ENCODE results near the gene KRTAP12-3. TPM values are rescaled to one million over a fixed set of nuclear protein-coding genes. Genes with fewer than 3 reads are reported as not detected.

KRTAP12-3 gene
- polyA plus RNA-seq, 1 of the 3 experiments (the other 2 are of a cell fraction): not detected

GRCh38 chr21:44654576-44655175, 3.1 kb upstream of the KRTAP12-3 start, which contains the start of gene KRTAP12-4:
Gene KRTAP12-4 (minus strand): TSS chr21:44654659. CDS start chr21:44654614, 45 bp downstream.
- Histone ChIP-seq H3K9ac (no peak within 1 kb of the TSS), H3K4me2 (no peak within 1 kb of the TSS), H3K27ac (ENCODE audit: low read depth in 2 of 2, low read length in 1 of 2) (no peak within 1 kb of the TSS), H3K36me3 (replicated peaks in 1 of 2; ENCODE audit: control insufficient read depth in 1 of 2, insufficient read depth in 2 of 2, low read length in 1 of 2) (no peaks in the 10 kb centered on the region), H3K79me2 (ENCODE audit: insufficient read depth) (no peaks in the 10 kb centered on the region), H4K20me1 (ENCODE audit: insufficient read depth) (no peaks in the 10 kb centered on the region), H3K9me2 (no peaks in the 10 kb centered on the region), H3K27me3 (ENCODE audit: insufficient read depth) (peaks cover 33% of the 10 kb centered on the region), H3K9me3 (no peaks in the 10 kb centered on the region), H3K4me3 (ENCODE audit: low read depth in 2 of 2, low read length in 1 of 2) (no peak within 1 kb of the TSS), H3F3A (replicated peaks; ENCODE audit: insufficient read depth) (no peaks in the 10 kb centered on the region), H3K4me1 (ENCODE audit: control insufficient read depth in 1 of 2, insufficient read depth in 2 of 2, low read depth in 1 of 2, low read length in 1 of 2) (no peaks in the 10 kb centered on the region), H2AFZ (ENCODE audit: low read depth) (no peak within 1 kb of the TSS)
- DNase-seq: no peak
- TF ChIP-seq GABPA (IDR thresholded peaks at IDR 0.05; ENCODE audit: low read depth) (no peak), SIN3A (IDR thresholded peaks at IDR 0.05; ENCODE audit: borderline replicate concordance, low read depth, low read length) (no peak), POLR2AphosphoS5 (IDR thresholded peaks at IDR 0.05; ENCODE audit: low read depth, low read length) (no peak), FOXJ3 (CRISPR knock-in tag; IDR thresholded peaks at IDR 0.05) (no peak), GATA2 (CRISPR knock-in tag; IDR thresholded peaks at IDR 0.05) (no peak), IRF3 (IDR thresholded peaks at IDR 0.05; ENCODE audit: low read depth, low read length) (no peak), RFX5 (IDR thresholded peaks at IDR 0.05; ENCODE audit: low read length) (no peak)
- CTCF ChIA-PET: no interaction called here
- 4% methylated on average over 7 of the region's 9 CpGs for WGBS (ENCODE audit: low lambda C conversion rate)
- POLR2A ChIA-PET: interaction anchor here (1.1 kb wide), 1 partner anchor 31 kb away, joined by 3 read pairs; no protein-coding TSS in a partner anchor

- Histone ChIP-seq H3K27ac (ENCODE audit: low read depth in 2 of 2, low read length in 1 of 2) (no peak overlapping the region), H3K9ac (no peak overlapping the region), H3K4me1 (ENCODE audit: control insufficient read depth in 1 of 2, insufficient read depth in 2 of 2, low read depth in 1 of 2, low read length in 1 of 2) (no peaks in the 10 kb centered on the region), H3K79me2 (ENCODE audit: insufficient read depth) (no peaks in the 10 kb centered on the region), H3K4me2 (no peak overlapping the region), H3K36me3 (replicated peaks in 1 of 2; ENCODE audit: control insufficient read depth in 1 of 2, insufficient read depth in 2 of 2, low read length in 1 of 2) (no peaks in the 10 kb centered on the region), H3K27me3 (ENCODE audit: insufficient read depth) (peaks cover 27% of the 10 kb centered on the region; the same call in 1 of the 2 replicates), H3K9me3 (no peaks in the 10 kb centered on the region), H3K4me3 (ENCODE audit: low read depth in 2 of 2, low read length in 1 of 2) (no peak overlapping the region), H3F3A (replicated peaks; ENCODE audit: insufficient read depth) (no peaks in the 10 kb centered on the region), H4K20me1 (ENCODE audit: insufficient read depth) (no peaks in the 10 kb centered on the region), H2AFZ (ENCODE audit: low read depth) (no peak overlapping the region), H3K9me2 (no peaks in the 10 kb centered on the region)
- 0% methylated on average over 1 of the region's 1 CpG for WGBS (ENCODE audit: low lambda C conversion rate)
- no peak for TF ChIP-seq MAX (IDR thresholded peaks at IDR 0.05; ENCODE audit: low read depth)
- no peak for TF ChIP-seq RAD21 (IDR thresholded peaks at IDR 0.05; ENCODE audit: low read length)
- no peak for TF ChIP-seq TEAD4 (IDR thresholded peaks at IDR 0.05; ENCODE audit: borderline replicate concordance, insufficient read depth)
- TF ChIP-seq GATA2 (CRISPR knock-in tag; IDR thresholded peaks at IDR 0.05): no peak
- no peak for TF ChIP-seq USF1 (IDR thresholded peaks at IDR 0.05; ENCODE audit: borderline replicate concordance, low read depth)
- TF ChIP-seq MXI1 (IDR thresholded peaks at IDR 0.05; ENCODE audit: low read depth, low read length): no peak
- TF ChIP-seq REST (IDR thresholded peaks at IDR 0.05; ENCODE audit: low read depth, low read length): no peak
- TF ChIP-seq EZH2phosphoT487 (IDR thresholded peaks at IDR 0.05; ENCODE audit: borderline replicate concordance, low read depth): no peak
- ChIA-PET CTCF (no interaction called here), POLR2A (no interaction called here)
- no peak for DNase-seq
Observed at GRCh38 chr21:44656868-44657267, 864 bp upstream of the KRTAP12-3 start.

Measured in SK-N-SH (cell line).